IPS-18c (cell line): ENCODE data around the gene MYO5A.

Source experiments
- H3K4me3 ChIP-seq: 2 replicates; pipeline ENCODE4 v1.7.0; 2013; ENCODE audit warnings: low read depth, mild to moderate bottlenecking, low read length, moderate library complexity; ENCODE audit not compliant: insufficient read depth
- H3K9me3 ChIP-seq: one replicate; pipeline ENCODE4 v1.6.1; 2013; ENCODE audit warnings: mild to moderate bottlenecking, low read length, moderate library complexity; ENCODE audit not compliant: control insufficient read depth, insufficient read depth

Gene MYO5A

GRCh38 chr15:52343831-52344230 lies 184.8 kb downstream of the MYO5A start:
- Histone ChIP-seq H3K9me3 (no peaks in the 10 kb centered on the region), H3K4me3 (no peak overlapping the region)

- Histone ChIP-seq H3K9me3 (no peaks in the 10 kb centered on the region), H3K4me3 (no peak overlapping the region)
These were observed 188.6 kb downstream of the MYO5A start for GRCh38 chr15:52340093-52340492.

GRCh38 chr15:52338891-52339290 lies 189.8 kb downstream of the MYO5A start:
- H3K9me3 ChIP-seq, result no peaks in the 10 kb centered on the region

GRCh38 chr15:52338058-52338457 lies 190.6 kb downstream of the MYO5A start:
- no peaks in the 10 kb centered on the region for H3K9me3 ChIP-seq
- H3K4me3 ChIP-seq, result no peak overlapping the region

More at GRCh38 chr15:52338891-52339290, 189.8 kb downstream of the MYO5A start:
- no peak overlapping the region for H3K4me3 ChIP-seq

- no peak overlapping the region for H3K4me3 ChIP-seq
- no peaks in the 10 kb centered on the region for H3K9me3 ChIP-seq
These were observed 191.4 kb downstream of the MYO5A start for GRCh38 chr15:52337198-52337853.

- Histone ChIP-seq H3K4me3 (no peak overlapping the region), H3K9me3 (no peaks in the 10 kb centered on the region)
These were observed 192.2 kb downstream of the MYO5A start for GRCh38 chr15:52336529-52336928.

- no peaks in the 10 kb centered on the region for H3K9me3 ChIP-seq
- no peak overlapping the region for H3K4me3 ChIP-seq
These were observed 194.1 kb downstream of the MYO5A start for GRCh38 chr15:52334491-52335160.

GRCh38 chr15:52331490-52332240 lies 197.0 kb downstream of the MYO5A start:
- Histone ChIP-seq H3K4me3 (no peak overlapping the region), H3K9me3 (no peaks in the 10 kb centered on the region)

- H3K4me3 ChIP-seq, result no peak overlapping the region
- no peaks in the 10 kb centered on the region for H3K9me3 ChIP-seq
These were observed 198.7 kb downstream of the MYO5A start for GRCh38 chr15:52329987-52330386.

GRCh38 chr15:52329150-52329549 lies 199.5 kb downstream of the MYO5A start:
- no peak overlapping the region for H3K4me3 ChIP-seq
- H3K9me3 ChIP-seq, result no peaks in the 10 kb centered on the region

- H3K4me3 ChIP-seq, result no peak overlapping the region
These were observed 200.0 kb downstream of the MYO5A start for GRCh38 chr15:52328680-52329079.

GRCh38 chr15:52326756-52327155 lies 201.9 kb downstream of the MYO5A start:
- H3K9me3 ChIP-seq, result no peaks in the 10 kb centered on the region
- no peak overlapping the region for H3K4me3 ChIP-seq

More at GRCh38 chr15:52328680-52329079, 200.0 kb downstream of the MYO5A start:
- no peaks in the 10 kb centered on the region for H3K9me3 ChIP-seq

- Histone ChIP-seq H3K9me3 (no peaks in the 10 kb centered on the region), H3K4me3 (no peak overlapping the region)
These were observed 204.6 kb downstream of the MYO5A start for GRCh38 chr15:52324109-52324508.

- no peaks in the 10 kb centered on the region for H3K9me3 ChIP-seq
These were observed 209.8 kb downstream of the MYO5A start for GRCh38 chr15:52318729-52319500.

GRCh38 chr15:52317688-52318087 lies 211.0 kb downstream of the MYO5A start:
- H3K9me3 ChIP-seq, result no peaks in the 10 kb centered on the region
- no peak overlapping the region for H3K4me3 ChIP-seq

More at GRCh38 chr15:52318729-52319500, 209.8 kb downstream of the MYO5A start:
- H3K4me3 ChIP-seq, result no peak overlapping the region

GRCh38 chr15:52317022-52317421 lies 211.7 kb downstream of the MYO5A start:
- Histone ChIP-seq H3K4me3 (no peak overlapping the region), H3K9me3 (no peaks in the 10 kb centered on the region)

GRCh38 chr15:52309154-52309548 lies 219.5 kb downstream of the MYO5A start:
- H3K9me3 ChIP-seq, result no peaks in the 10 kb centered on the region
- H3K4me3 ChIP-seq, result no peak overlapping the region
